Bronchial smooth muscle cell (primary cell): ENCODE results near the gene SLCO3A1. TPM values are rescaled to one million over a fixed set of nuclear protein-coding genes. Genes with fewer than 3 reads are reported as not detected.

Experiments used
- total RNA-seq: library from RNA; depleted of rRNA; stranded (reverse); fragments of >200 nt; gene quantifications from 2 replicates; pipeline ENCODE4 v1.2.1, GENCODE V29; 2014

Gene SLCO3A1
- 4.1 and 4.9 TPM in 2 replicates for total RNA-seq

GRCh38 chr15:91853511-91853947, at the start of gene SLCO3A1:
Gene SLCO3A1 (plus strand): TSS chr15:91853708.

